GM12878 (cell line): ENCODE measurements around the gene CPEB3.

Source experiments
- EP300 ChIP-seq, 2 experiments: fragments of 150-350 bp in 1 of 2; IDR thresholded peaks; 2 replicates each; pipeline ENCODE4 v1.6.1; 2011 to 2012; ENCODE audit warnings: low read depth in 2 of 2, low read length in 2 of 2, borderline replicate concordance in 1 of 2, improper control_type of control experiment in 1 of 2, inconsistent platforms in 1 of 2; ENCODE audit not compliant: control insufficient read depth in 1 of 2
- POLR2AphosphoS5 ChIP-seq: IDR thresholded peaks from 2 replicates; pipeline ENCODE4 v1.6.1; 2011; ENCODE audit warnings: mild to moderate bottlenecking, low read length, inconsistent platforms
- TF ChIP-seq, protein P1 (sequence below), 3 experiments: IDR thresholded peaks in 2 of 3; conservative IDR thresholded peaks in 1 of 3; 2 replicates each; pipeline ENCODE4 v1.5.1; 2011; ENCODE audit warnings: low read depth in 3 of 3, low read length in 3 of 3, mild to moderate bottlenecking in 3 of 3, control low read depth in 2 of 3, moderate library complexity in 2 of 3, inconsistent platforms in 1 of 3, mixed read lengths in 1 of 3; ENCODE audit not compliant: control insufficient read depth in 2 of 3, insufficient read depth in 1 of 3; ENCODE audit errors: extremely low read depth in 1 of 3

DNA sequence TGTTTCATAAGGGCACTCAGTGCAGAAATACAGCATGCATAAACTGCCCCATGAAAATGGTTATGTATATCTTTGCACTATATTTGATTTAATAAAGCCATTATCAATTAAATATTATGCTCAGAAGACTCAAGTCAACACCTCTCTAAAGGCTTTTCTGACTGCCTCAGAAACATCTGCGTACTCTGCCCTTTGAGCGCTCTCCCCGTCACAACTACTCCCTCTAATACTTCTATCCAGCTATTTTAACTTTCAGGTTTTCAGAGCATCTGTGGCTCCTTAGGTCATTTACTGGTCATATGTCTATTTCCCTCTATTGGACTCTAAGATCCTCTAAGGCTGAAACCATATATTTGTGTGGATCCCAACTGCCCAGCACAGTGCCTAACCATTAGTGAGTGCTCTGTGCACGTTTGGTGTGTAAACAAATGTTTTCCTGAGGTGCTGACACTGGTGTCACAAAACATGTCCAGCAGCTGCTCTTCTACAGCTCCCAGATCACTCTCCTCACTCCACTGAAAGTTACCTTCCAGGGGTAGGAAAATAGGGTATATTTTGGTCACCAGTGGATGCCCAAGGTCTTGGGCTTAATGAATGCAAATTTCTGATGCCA is 188.2 kb downstream of the CPEB3 start:
- TF ChIP-seq, protein P1, sequence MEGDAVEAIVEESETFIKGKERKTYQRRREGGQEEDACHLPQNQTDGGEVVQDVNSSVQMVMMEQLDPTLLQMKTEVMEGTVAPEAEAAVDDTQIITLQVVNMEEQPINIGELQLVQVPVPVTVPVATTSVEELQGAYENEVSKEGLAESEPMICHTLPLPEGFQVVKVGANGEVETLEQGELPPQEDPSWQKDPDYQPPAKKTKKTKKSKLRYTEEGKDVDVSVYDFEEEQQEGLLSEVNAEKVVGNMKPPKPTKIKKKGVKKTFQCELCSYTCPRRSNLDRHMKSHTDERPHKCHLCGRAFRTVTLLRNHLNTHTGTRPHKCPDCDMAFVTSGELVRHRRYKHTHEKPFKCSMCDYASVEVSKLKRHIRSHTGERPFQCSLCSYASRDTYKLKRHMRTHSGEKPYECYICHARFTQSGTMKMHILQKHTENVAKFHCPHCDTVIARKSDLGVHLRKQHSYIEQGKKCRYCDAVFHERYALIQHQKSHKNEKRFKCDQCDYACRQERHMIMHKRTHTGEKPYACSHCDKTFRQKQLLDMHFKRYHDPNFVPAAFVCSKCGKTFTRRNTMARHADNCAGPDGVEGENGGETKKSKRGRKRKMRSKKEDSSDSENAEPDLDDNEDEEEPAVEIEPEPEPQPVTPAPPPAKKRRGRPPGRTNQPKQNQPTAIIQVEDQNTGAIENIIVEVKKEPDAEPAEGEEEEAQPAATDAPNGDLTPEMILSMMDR (IDR thresholded peaks at IDR 0.05 in 2 of 3, conservative IDR thresholded peaks at IDR 0.05 in 1 of 3; ENCODE audit: control insufficient read depth in 2 of 3, extremely low read depth in 1 of 3, insufficient read depth in 1 of 3, low read depth in 3 of 3, low read length in 3 of 3): no peak
- TF ChIP-seq POLR2AphosphoS5 (no peak), EP300 (IDR thresholded peaks at IDR 0.05; ENCODE audit: borderline replicate concordance in 1 of 2, control insufficient read depth in 1 of 2, low read depth in 2 of 2, low read length in 2 of 2) (no peak)
